ENCODE measurements around the gene PRRC1.

- TF ChIP-seq CTCF (IDR thresholded peaks at IDR 0.05) (no peak), POLR2A (IDR thresholded peaks at IDR 0.05) (no peak)
Observed at GRCh38 chr5:127471211-127471610, 46.2 kb upstream of the PRRC1 start.
